Measurements from ENCODE around the gene ALOX12B.

GRCh38 chr17:8126491-8127066, 39.1 kb upstream of the ALOX12B start:
- TF ChIP-seq, protein P1, sequence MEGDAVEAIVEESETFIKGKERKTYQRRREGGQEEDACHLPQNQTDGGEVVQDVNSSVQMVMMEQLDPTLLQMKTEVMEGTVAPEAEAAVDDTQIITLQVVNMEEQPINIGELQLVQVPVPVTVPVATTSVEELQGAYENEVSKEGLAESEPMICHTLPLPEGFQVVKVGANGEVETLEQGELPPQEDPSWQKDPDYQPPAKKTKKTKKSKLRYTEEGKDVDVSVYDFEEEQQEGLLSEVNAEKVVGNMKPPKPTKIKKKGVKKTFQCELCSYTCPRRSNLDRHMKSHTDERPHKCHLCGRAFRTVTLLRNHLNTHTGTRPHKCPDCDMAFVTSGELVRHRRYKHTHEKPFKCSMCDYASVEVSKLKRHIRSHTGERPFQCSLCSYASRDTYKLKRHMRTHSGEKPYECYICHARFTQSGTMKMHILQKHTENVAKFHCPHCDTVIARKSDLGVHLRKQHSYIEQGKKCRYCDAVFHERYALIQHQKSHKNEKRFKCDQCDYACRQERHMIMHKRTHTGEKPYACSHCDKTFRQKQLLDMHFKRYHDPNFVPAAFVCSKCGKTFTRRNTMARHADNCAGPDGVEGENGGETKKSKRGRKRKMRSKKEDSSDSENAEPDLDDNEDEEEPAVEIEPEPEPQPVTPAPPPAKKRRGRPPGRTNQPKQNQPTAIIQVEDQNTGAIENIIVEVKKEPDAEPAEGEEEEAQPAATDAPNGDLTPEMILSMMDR (IDR thresholded peaks at IDR 0.05): no peak
- no peak for TF ChIP-seq POLR2A (IDR thresholded peaks at IDR 0.05)

Measured in right lobe of liver (tissue), 4 donors.